Glomerular endothelial cell (primary cell): ENCODE measurements around the gene P4HTM. TPM values are rescaled to one million over a fixed set of nuclear protein-coding genes. Genes with fewer than 3 reads are reported as not detected.

Source experiments
- DNase-seq: peaks from one replicate; pipeline ENCODE4 v3.0.0-alpha.2; 2011; ENCODE audit warnings: low read depth, low spot score; ENCODE audit errors: extremely low read depth
- total RNA-seq: library from RNA; depleted of rRNA; stranded (reverse); fragments of >200 nt; gene quantifications from 2 replicates; pipeline ENCODE4 v1.2.3, GENCODE V29; 2015

P4HTM gene
- total RNA-seq, 1 donor from 2014 or later, result 42.2 TPM

- DNase-seq, result peak; percentile 42
Observed at GRCh38 chr3:49021813-49022687, 32.0 kb downstream of the P4HTM start, which contains the start of gene NDUFAF3. Gene NDUFAF3, plus strand, starts transcription at chr3:49022121. Its CDS starts 24 bp downstream, at chr3:49022145.

- no peak for DNase-seq
Observed at GRCh38 chr3:49022688-49023171, 32.7 kb downstream of the P4HTM start.

GRCh38 chr3:49023775-49024174 is 33.7 kb downstream of the P4HTM start:
- no peak for DNase-seq

GRCh38 chr3:49024449-49024848 is 34.4 kb downstream of the P4HTM start:
- DNase-seq, result no peak

GRCh38 chr3:49025005-49025792 is 35.2 kb downstream of the P4HTM start:
- no peak for DNase-seq

GRCh38 chr3:49025793-49026520 is 35.9 kb downstream of the P4HTM start:
- no peak for DNase-seq

GRCh38 chr3:49026536-49026935 is 36.5 kb downstream of the P4HTM start:
- no peak for DNase-seq

- no peak for DNase-seq
Observed at GRCh38 chr3:49027634-49028033, 37.6 kb downstream of the P4HTM start.

- no peak for DNase-seq
Observed at GRCh38 chr3:49028298-49028672, 38.2 kb downstream of the P4HTM start.

GRCh38 chr3:49028673-49029562 is 38.9 kb downstream of the P4HTM start, which contains the start of gene IMPDH2:
Gene IMPDH2, minus strand, starts transcription at chr3:49029398. Its CDS starts 48 bp downstream, at chr3:49029350.
- peak; percentile 52 for DNase-seq

GRCh38 chr3:49029563-49029884 is 39.5 kb downstream of the P4HTM start:
- no peak for DNase-seq

- DNase-seq, result no peak
Observed at GRCh38 chr3:49030321-49030720, 40.3 kb downstream of the P4HTM start.

- no peak for DNase-seq
Observed at GRCh38 chr3:49032646-49033304, 42.7 kb downstream of the P4HTM start.

- no peak for DNase-seq
Observed at GRCh38 chr3:49034650-49035049, 44.6 kb downstream of the P4HTM start.

- no peak for DNase-seq
Observed at GRCh38 chr3:49035281-49035680, 45.2 kb downstream of the P4HTM start.

GRCh38 chr3:49053543-49053942 is 63.5 kb downstream of the P4HTM start:
- no peak for DNase-seq

- no peak for DNase-seq
Observed at GRCh38 chr3:49054344-49054862, 64.4 kb downstream of the P4HTM start.
